GM12878 (cell line): ENCODE data around the gene GPC3. TPM values are rescaled to one million over a fixed set of nuclear protein-coding genes. Genes with fewer than 3 reads are reported as not detected.

ENCODE experiments used
- ATAC-seq: fragments of 200-7000 bp; cut with Tn5 transposase; 3 replicates; pipeline ENCODE4 v1.9.1; 2020; ENCODE audit warnings: mild to moderate bottlenecking, moderate library complexity
- BruUV-seq: library from RNA; stranded (reverse); fragments of 400-500 nt; replicated peaks from 2 replicates; lab custom pipeline; 2021; lab: Mats Ljungman, UMichigan
- CTCF ChIA-PET: fragments of 300-600 bp; sonication (Branson Sonifier 250); formaldehyde crosslinking; extraction: SDS; loops from one replicate; lab custom pipeline; 2021; ENCODE audit warnings: inconsistent platforms; lab: Yijun Ruan, JAX
- POLR2A ChIA-PET: fragments of 350-600 bp; formaldehyde crosslinking; extraction: SDS; loops from one replicate; lab custom pipeline; 2021; ENCODE audit warnings: inconsistent platforms; lab: Charles Lee
- RAD21 ChIA-PET: fragments of 300-600 bp; sonication (Branson Sonifier 250); formaldehyde crosslinking; loops from one replicate; lab custom pipeline; 2023; ENCODE audit warnings: antibody characterized with exemption; ENCODE audit not compliant: unreplicated experiment; lab: Charles Lee
- SMC1A ChIA-PET: fragments of 300-600 bp; sonication (Branson Sonifier 250); formaldehyde crosslinking; loops from one replicate; lab custom pipeline; 2023; ENCODE audit not compliant: unreplicated experiment, uncharacterized antibody; lab: Charles Lee
- DNase-seq: peaks from one replicate; pipeline ENCODE4 v3.0.0-alpha.2; 2011; ENCODE audit warnings: low read depth, low spot score
- FAIRE-seq: peaks from 3 replicates; lab custom pipeline; 2011; peaks lifted over from hg19 to GRCh38; lab: Jason Lieb, UNC
- H2AFZ ChIP-seq: 2 replicates; pipeline ENCODE4 v1.6.0; 2011; ENCODE audit warnings: low read depth, low read length, control low read depth; ENCODE audit not compliant: control insufficient read depth
- H3K27ac ChIP-seq: 2 replicates; pipeline ENCODE4 v1.5.1; 2011; ENCODE audit warnings: control low read depth; ENCODE audit not compliant: control insufficient read depth, insufficient read depth
- H3K27me3 ChIP-seq, 2 experiments: replicated peaks in 1 of 2; 2 replicates each; pipeline versions ENCODE4 v1.6.0 to v1.6.1; 2011; ENCODE audit warnings: low read length in 1 of 2; ENCODE audit not compliant: control insufficient read depth in 2 of 2, insufficient read depth in 2 of 2
- H3K36me3 ChIP-seq, 2 experiments: 2 replicates each; pipeline ENCODE4 v1.5.1; 2011; ENCODE audit warnings: low read length in 1 of 2; ENCODE audit not compliant: control insufficient read depth in 2 of 2, insufficient read depth in 2 of 2
- H3K4me1 ChIP-seq: 2 replicates; pipeline ENCODE4 v1.6.1; 2011; ENCODE audit warnings: mild to moderate bottlenecking, low read length, moderate library complexity, mixed read lengths; ENCODE audit not compliant: control insufficient read depth, insufficient read depth
- H3K4me2 ChIP-seq: 2 replicates; pipeline ENCODE4 v1.6.0; 2011; ENCODE audit warnings: control low read depth; ENCODE audit not compliant: control insufficient read depth, insufficient read depth
- H3K4me3 ChIP-seq: fragments of 200-600 bp; sonication (generic); 2 replicates; pipeline ENCODE4 v1.5.1; 2016
- H3K79me2 ChIP-seq: 2 replicates; pipeline ENCODE4 v1.6.0; 2011; ENCODE audit warnings: low read length; ENCODE audit not compliant: control insufficient read depth, insufficient read depth
- H3K9ac ChIP-seq: 2 replicates; pipeline ENCODE4 v1.8.0; 2011; ENCODE audit warnings: low read length, control low read depth, mixed read lengths; ENCODE audit not compliant: control insufficient read depth, insufficient read depth
- H3K9me3 ChIP-seq: replicated peaks from 3 replicates; pipeline ENCODE4 v1.5.1; 2011; ENCODE audit warnings: mild to moderate bottlenecking, low read length; ENCODE audit not compliant: control insufficient read depth, insufficient read depth
- H4K20me1 ChIP-seq: 2 replicates; pipeline ENCODE4 v1.6.0; 2011; ENCODE audit not compliant: control insufficient read depth, insufficient read depth
- CEBPZ ChIP-seq: fragments of 150-350 bp; IDR thresholded peaks from 2 replicates; pipeline ENCODE4 v1.6.1; 2016; ENCODE audit warnings: low read depth, low read length
- EZH2 ChIP-seq: IDR thresholded peaks from 2 replicates; pipeline ENCODE4 v1.6.1; 2012; ENCODE audit warnings: low read depth, mild to moderate bottlenecking, control low read depth, inconsistent platforms, low read length, borderline replicate concordance; ENCODE audit not compliant: control insufficient read depth
- JUNB ChIP-seq: IDR thresholded peaks from 2 replicates; pipeline ENCODE4 v1.6.1; 2016; ENCODE audit warnings: antibody characterized with exemption, mild to moderate bottlenecking
- KDM1A ChIP-seq: fragments of 200-600 bp; sonication (generic); IDR thresholded peaks from 2 replicates; pipeline ENCODE4 v1.6.1; 2016; ENCODE audit warnings: borderline replicate concordance
- LARP7 ChIP-seq: fragments of 450-650 bp; IDR thresholded peaks from 2 replicates; pipeline ENCODE4 v1.6.1; 2017; ENCODE audit warnings: mild to moderate bottlenecking
- MAX ChIP-seq: IDR thresholded peaks from 2 replicates; pipeline ENCODE4 v1.6.1; 2012; ENCODE audit warnings: low read depth, low read length, improper control_type of control experiment
- NBN ChIP-seq: fragments of 450-650 bp; IDR thresholded peaks from 2 replicates; pipeline ENCODE4 v1.6.1; 2016
- ZNF687 ChIP-seq: fragments of 450-650 bp; IDR thresholded peaks from 2 replicates; pipeline ENCODE4 v1.6.1; 2017; ENCODE audit warnings: mild to moderate bottlenecking, moderate library complexity
- WGBS: methylation state at CpG from one replicate; pipeline ENCODE4 v1.1.6; 2016; ENCODE audit warnings: low lambda C conversion rate; ENCODE audit not compliant: insufficient replicate concordance, insufficient coverage; ENCODE audit errors: missing lambda C conversion rate; 5-methylcytosine and 5-hydroxymethylcytosine counted together
- in situ Hi-C: fragments of 300-500 bp; cut with MboI; formaldehyde crosslinking; loops from 9 replicates; pipeline ENCODE4 v1.14.3; 2018; ENCODE audit warnings: mixed read lengths
- intact Hi-C: fragments of 100-400 bp; cut with micrococcal nuclease; formaldehyde crosslinking; loops from one replicate; pipeline ENCODE4 v1.14.2; 2022; ENCODE audit not compliant: unreplicated experiment
- polyA plus RNA-seq, 11 experiments: library from polyadenylated mRNA; depleted of rRNA in 4 of 11; unstranded in 6 of 11; stranded (reverse) in 5 of 11; fragments of >200 nt; fragmentation: Nextera tagmentation in 4 of 11; fragmentation: Illumina TruSeq in 1 of 11; extraction: Ambion mirVana in 4 of 11; extraction: Trizol in 1 of 11; gene quantifications; 1 replicate in 1 of 11; 2 replicates in 10 of 11; pipeline versions ENCODE4 v1.2.1 to v1.2.3, GENCODE V29; 2011 to 2016; ENCODE audit warnings: inconsistent platforms in 2 of 11, missing spikeins in 2 of 11, low read depth in 1 of 11
- total RNA-seq, 4 experiments: library from RNA; depleted of rRNA in 3 of 4; stranded (reverse); fragments of >200 nt in 3 of 4; fragmentation: Illumina TruSeq in 1 of 4; extraction: Trizol in 1 of 4; gene quantifications; 2 replicates each; pipeline versions ENCODE4 v1.2.1 to v1.2.3, GENCODE V29; 2013 to 2021

The GPC3 gene
- total and polyA plus RNA-seq, 10 of the 15 experiments (the other 5 are each of a cell fraction or from before 2014, with no cell fraction given), result 0.09 to 0.82 TPM; not detected in 8

- no peak for DNase-seq
- H3K4me3 ChIP-seq, result no peak overlapping the region
- POLR2A ChIA-PET, result no interaction called here
- H3K9ac ChIP-seq, result no peak overlapping the region
- SMC1A ChIA-PET, result no interaction called here
- H3K36me3 ChIP-seq, result no peaks in the 10 kb centered on the region
- TF ChIP-seq KDM1A (no peak), LARP7 (no peak), NBN (no peak)
- RAD21 ChIA-PET, result no interaction called here
- no peaks in the 10 kb centered on the region for H3K79me2 ChIP-seq
- H2AFZ ChIP-seq, result no peak overlapping the region
- H4K20me1 ChIP-seq, result no peaks in the 10 kb centered on the region
- H3K4me1 ChIP-seq, result no peaks in the 10 kb centered on the region
- H3K4me2 ChIP-seq, result no peak overlapping the region
- in situ Hi-C loops (no loop called here), intact Hi-C loops (no loop called here)
- H3K27ac ChIP-seq, result no peak overlapping the region
- ATAC-seq, result no peak
- 0% methylated on average over 1 of the region's 1 CpG for whole genome bisulfite sequencing
- FAIRE-seq, result no peak
- H3K27me3 ChIP-seq, result no peaks in the 10 kb centered on the region
- BruUV-seq, result no TSS peak
- CTCF ChIA-PET, result no interaction called here
- no peaks in the 10 kb centered on the region for H3K9me3 ChIP-seq
Observed at GRCh38 chrX:133611676-133612075, 373.7 kb downstream of the GPC3 start.

- no peaks in the 10 kb centered on the region for H3K36me3 ChIP-seq
- SMC1A ChIA-PET, result no interaction called here
- H3K27me3 ChIP-seq, result no peaks in the 10 kb centered on the region
- H3K79me2 ChIP-seq, result no peaks in the 10 kb centered on the region
- no peak overlapping the region for H3K4me2 ChIP-seq
- no peaks in the 10 kb centered on the region for H4K20me1 ChIP-seq
- no peak overlapping the region for H3K4me3 ChIP-seq
- no peaks in the 10 kb centered on the region for H3K4me1 ChIP-seq
- FAIRE-seq (no peak), DNase-seq (no peak), ATAC-seq (no peak)
- H3K27ac ChIP-seq, result no peak overlapping the region
- H3K9ac ChIP-seq, result no peak overlapping the region
- BruUV-seq, result no TSS peak
- CTCF ChIA-PET, result interaction anchor here (1.5 kb wide), 1 partner anchor 275 kb away, joined by 3 read pairs; no protein-coding TSS in a partner anchor
- 4% methylated on average over 1 of the region's 1 CpG for WGBS
- H3K9me3 ChIP-seq, result no peaks in the 10 kb centered on the region
- POLR2A ChIA-PET, result no interaction called here
- H2AFZ ChIP-seq, result no peak overlapping the region
- RAD21 ChIA-PET, result interaction anchor here (1.3 kb wide), 1 partner anchor 11 kb away, joined by 3 read pairs; no protein-coding TSS in a partner anchor
- intact Hi-C loops, result no loop called here
- in situ Hi-C loops, result no loop called here
- no peak for TF ChIP-seq JUNB
- no peak for TF ChIP-seq MAX
- no peak for TF ChIP-seq CEBPZ
- no peak for TF ChIP-seq EZH2
- no peak for TF ChIP-seq ZNF687
Observed at GRCh38 chrX:133610056-133610455, 375.3 kb downstream of the GPC3 start.
